GM12872 (cell line): ENCODE data around the gene HASPIN.

Experiments used
- CTCF ChIP-seq: IDR thresholded peaks from 3 replicates; pipeline ENCODE4 v1.5.1; 2011; ENCODE audit warnings: low read depth, mild to moderate bottlenecking, low read length, moderate library complexity; ENCODE audit not compliant: insufficient read depth

Gene HASPIN

GRCh38 chr17:3690094-3690715 lies 33.5 kb upstream of the HASPIN start:
- no peak for TF ChIP-seq CTCF

- peak; percentile 46; the same call in 2 of the 3 replicates for TF ChIP-seq CTCF
These were observed 32.1 kb upstream of the HASPIN start for GRCh38 chr17:3691617-3692067.

- peak; percentile 30; the same call in 1 of the 3 replicates for TF ChIP-seq CTCF
These were observed 31.4 kb upstream of the HASPIN start for GRCh38 chr17:3692346-3692745.

- TF ChIP-seq CTCF = no peak
These were observed 30.6 kb upstream of the HASPIN start for GRCh38 chr17:3693141-3693540.

GRCh38 chr17:3693829-3694231 lies 29.9 kb upstream of the HASPIN start:
- TF ChIP-seq CTCF = no peak

- TF ChIP-seq CTCF = no peak
These were observed 28.5 kb upstream of the HASPIN start for GRCh38 chr17:3695129-3695722.

- no peak for TF ChIP-seq CTCF
These were observed 27.8 kb upstream of the HASPIN start, which contains the start of gene P2RX5 for GRCh38 chr17:3695723-3696411. P2RX5 (minus strand) TSS chr17:3696155; CDS start chr17:3696005, 150 bp downstream.
